Epithelial cell of prostate (primary cell): ENCODE results near the gene NOD2.

ENCODE experiments used
- DNase-seq: peaks from one replicate; pipeline ENCODE4 v3.0.0-alpha.2; 2011; ENCODE audit warnings: low read depth, low spot score
- H3K27ac ChIP-seq: fragments of 450-650 bp; 2 replicates; pipeline ENCODE4 v1.5.1; 2017; ENCODE audit warnings: mild to moderate bottlenecking

The NOD2 gene

GRCh38 chr16:50771366-50771765, 78.0 kb downstream of the NOD2 start:
- DNase-seq, result no peak
- peak overlapping the region; percentile 40 for H3K27ac ChIP-seq

- no peak for DNase-seq
- H3K27ac ChIP-seq, result no peak overlapping the region
These were observed 81.0 kb downstream of the NOD2 start for GRCh38 chr16:50774405-50774804.

- H3K27ac ChIP-seq, result no peak overlapping the region
- no peak for DNase-seq
These were observed 81.6 kb downstream of the NOD2 start for GRCh38 chr16:50774960-50775359.

- no peak overlapping the region for H3K27ac ChIP-seq
- no peak for DNase-seq
These were observed 82.6 kb downstream of the NOD2 start for GRCh38 chr16:50776037-50776436.

GRCh38 chr16:50778284-50779163, 85.1 kb downstream of the NOD2 start:
- DNase-seq, result no peak
- H3K27ac ChIP-seq, result no peak overlapping the region

GRCh38 chr16:50781043-50781442, 87.6 kb downstream of the NOD2 start:
- no peak overlapping the region for H3K27ac ChIP-seq
- DNase-seq, result no peak

GRCh38 chr16:50781518-50781917, 88.1 kb downstream of the NOD2 start:
- DNase-seq, result no peak
- no peak overlapping the region for H3K27ac ChIP-seq
